ENCODE data around the gene CTXND1.
A peak's percentile ranks its signal among the peaks of the same experiment; 100 is the strongest.
"Not testable (repeated sequence)": the region's sequence is repeated elsewhere in the genome, so short reads cannot be mapped to it uniquely, and the experiment has no call there.

The CTXND1 gene

DNA sequence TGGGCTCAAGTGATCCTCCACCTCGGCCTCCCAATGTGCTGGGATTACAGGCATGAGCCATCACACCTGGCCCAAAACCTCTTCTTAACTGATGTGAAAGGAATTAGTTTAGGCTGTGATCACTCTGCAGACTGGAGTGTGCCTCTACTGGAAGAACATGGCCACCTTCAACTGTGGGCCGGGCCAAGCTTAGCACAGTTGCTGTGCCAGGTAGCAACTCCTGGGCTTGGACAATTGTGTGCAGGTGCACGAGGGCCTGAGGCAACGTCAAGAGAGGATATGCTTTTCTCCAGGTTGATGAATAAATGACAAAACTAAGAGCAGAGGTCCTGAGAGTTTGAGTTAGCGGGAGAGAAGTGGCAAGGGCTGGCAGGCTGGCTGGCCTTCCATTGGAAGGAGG, 92.7 kb downstream of the CTXND1 start:
- DNase-seq (ENCODE audit: low read depth), result no peak

DNA sequence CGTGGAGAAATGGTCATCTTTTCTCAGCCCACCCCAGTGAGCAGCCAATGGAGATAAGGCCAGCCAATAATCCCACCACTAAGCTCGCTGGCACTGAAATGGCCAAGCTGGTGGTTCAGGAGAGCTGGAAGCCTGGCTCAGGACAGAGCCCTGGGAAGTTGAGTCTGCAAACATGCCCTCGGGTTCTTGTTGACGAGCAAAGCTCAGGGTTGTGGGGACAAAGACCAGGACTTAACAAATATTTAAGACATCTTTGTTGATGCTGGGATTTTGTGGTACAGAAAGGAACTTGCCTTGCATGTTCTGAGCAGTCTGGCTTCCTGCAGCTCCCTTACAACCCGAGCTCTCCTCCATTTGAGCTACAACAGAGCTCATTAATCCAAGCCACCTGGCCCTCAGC, 94.8 kb downstream of the CTXND1 start:
- no peak for DNase-seq (ENCODE audit: low read depth)

DNA sequence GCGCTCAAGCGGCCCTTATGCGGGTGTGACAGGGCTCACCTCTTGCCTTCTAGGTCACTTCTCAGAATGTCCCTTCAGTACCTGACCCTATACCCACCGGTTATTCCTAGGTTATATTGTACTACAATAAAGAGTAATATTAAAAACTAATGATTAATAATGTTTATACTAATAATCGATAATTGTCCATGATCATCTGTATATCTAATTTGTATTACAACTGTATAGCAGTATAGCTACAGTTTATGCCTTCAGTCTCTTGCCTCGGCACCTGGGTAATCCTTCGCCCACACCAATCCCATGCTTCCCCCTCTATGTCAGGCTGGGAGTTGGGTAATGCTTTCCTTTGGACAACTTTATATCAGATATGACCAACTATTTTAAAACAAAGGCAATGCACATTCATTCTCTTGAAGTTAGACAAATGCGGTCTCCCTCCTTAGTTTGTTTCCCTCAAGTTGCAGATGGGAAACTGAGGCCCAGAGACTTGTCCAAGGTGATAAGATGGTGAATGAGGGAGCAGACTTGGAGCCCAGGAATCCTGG, 95.8 kb downstream of the CTXND1 start:
- no peak for DNase-seq (ENCODE audit: low read depth)

DNA sequence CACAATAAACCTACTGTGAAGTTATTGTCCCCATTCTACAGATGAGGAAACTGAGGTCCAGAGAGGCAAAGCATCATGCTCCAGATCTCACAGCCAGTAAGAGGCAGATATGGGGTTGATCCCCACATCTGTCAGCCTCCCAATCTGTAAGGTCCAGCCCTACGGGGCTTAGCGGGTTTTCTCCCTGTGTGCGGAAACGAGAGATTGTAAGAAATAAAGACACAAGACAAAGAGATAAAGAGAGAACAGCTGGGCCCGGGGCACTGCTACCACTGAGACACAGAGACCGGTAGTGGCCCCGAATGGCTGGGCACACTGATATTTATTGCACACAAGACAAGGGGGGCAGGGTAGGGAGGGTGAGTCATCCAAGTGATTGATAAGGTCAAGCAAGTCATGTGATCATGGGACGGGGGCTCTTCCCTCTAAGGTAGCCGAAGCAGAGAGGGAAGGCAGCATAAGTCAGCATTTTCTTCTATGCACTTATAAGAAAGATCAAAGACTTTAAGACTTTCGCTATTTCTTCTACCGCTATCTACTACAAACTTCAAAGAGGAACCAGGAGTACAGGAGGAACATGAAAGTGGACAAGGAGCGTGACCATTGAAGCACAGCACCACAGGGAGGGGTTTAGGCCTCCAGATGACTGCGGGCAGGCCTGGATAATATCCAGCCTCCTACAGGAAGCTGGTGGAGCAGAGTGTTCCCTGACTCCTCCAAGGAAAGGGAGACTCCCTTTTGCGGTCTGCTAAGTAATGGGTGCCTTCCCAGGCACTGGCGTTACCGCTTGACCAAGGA, 96.4 kb downstream of the CTXND1 start:
- DNase-seq (ENCODE audit: low read depth), result not testable (repeated sequence)

DNA sequence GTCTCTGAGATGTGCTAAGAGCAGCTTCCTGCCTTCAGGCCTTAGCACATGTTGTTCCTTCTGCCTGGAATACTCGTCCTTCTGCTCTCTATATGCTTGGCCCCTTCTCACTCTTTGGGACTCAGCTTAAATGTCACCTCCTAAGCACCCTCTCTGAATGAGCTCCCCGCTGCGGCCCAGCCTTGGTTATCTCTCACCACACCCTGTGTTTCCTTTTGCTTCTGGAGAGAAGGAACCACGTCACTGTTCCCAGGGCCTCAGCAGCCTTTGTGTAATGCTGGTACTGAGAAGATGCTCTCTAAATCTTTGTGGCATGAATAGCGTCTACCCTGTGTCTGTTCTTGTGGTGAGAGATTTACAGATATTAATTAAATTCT, 97.0 kb downstream of the CTXND1 start:
- no peak for DNase-seq (ENCODE audit: low read depth)

DNA sequence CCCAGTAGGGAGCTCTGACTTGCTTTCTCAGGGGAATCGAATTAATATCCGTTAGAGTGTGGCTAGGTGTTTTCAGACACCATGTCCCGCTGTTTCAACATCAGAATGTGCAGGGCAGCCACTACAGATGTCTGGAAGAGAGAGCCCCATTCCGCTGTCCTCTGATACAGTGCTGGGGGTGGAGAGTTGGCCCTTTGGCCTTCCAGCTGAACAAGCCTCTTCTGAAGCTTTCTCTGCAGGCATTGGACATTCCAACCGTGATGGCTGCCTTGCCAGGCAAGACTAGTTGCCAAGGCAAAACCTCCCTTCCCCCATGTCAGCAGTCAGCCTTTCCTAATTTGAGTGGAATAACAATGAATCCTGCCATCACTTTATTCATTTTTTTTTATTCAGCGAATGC, 97.7 kb downstream of the CTXND1 start:
- no peak for DNase-seq (ENCODE audit: low read depth)

DNA sequence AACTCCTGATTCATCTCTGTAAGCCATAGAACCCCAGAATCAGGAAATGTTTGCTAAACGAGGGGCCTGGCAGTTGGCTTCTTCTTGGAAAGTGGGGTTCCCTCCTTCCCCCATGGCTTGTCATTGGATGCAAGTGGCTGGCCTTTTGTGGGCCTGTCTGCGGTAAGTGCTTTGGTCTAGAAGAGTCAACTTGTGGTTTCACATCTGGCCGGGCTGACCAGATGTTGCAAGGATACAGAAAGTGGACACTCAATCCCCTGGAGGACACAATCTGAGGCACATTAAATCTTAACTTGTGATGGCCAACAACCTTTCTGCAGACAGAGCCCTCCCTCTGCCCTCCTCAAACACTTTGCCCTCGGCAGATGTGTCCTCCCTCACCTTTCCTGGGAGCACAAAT, 98.1 kb downstream of the CTXND1 start:
- no peak for DNase-seq (ENCODE audit: low read depth)

DNA sequence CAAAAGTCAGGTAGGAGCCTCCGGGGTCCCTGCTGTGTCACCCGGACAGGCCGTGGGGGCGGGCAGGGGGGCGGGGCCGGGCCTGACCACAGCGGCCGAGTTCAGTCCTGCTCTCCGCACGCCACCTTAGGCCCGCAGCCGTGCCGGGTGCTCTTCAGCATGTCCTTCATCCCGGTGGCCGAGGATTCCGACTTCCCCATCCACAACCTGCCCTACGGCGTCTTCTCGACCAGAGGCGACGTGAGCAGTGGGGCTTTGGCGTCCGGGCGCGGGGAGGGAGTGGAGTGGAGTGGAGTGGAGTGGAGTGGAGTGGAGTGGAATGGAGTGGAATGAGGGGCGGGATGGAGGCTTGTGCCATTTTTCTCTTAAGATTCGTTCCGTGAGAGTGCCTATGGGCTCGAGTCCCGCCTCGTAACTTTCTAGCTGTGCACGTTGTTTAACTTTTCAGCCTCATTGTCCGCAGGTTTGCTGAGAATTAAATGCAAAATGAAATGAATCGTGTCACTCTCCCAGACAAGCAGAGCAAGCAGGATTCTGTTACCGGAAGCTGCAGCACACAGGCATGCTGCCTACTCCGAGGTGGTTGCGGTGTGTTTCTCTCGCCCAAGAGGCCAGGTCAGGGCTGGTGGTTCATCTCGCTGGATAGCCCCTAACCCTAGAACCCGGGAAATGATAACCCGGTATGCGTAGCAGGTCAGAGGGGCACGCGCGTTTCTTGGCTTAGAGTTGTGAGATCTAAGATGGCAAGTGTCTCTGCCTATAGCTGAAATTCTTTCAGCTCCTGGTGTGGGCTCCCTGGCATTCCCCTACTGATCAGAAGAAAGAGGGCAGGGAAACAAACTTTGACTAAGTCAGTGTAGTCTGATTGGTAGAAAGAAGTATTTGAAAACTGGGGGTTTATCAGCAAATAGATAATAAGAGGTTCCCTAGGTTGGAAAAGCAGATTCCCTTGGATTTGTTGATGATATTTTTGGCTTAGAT, 98.8 kb downstream of the CTXND1 start, which contains the start of gene FAH:
Gene FAH, plus strand, starts transcription at position 104 of the 981 bp plus-strand sequence. Its CDS starts 56 bp downstream, at position 160.
- peak; percentile 19 for DNase-seq (ENCODE audit: low read depth)

DNA sequence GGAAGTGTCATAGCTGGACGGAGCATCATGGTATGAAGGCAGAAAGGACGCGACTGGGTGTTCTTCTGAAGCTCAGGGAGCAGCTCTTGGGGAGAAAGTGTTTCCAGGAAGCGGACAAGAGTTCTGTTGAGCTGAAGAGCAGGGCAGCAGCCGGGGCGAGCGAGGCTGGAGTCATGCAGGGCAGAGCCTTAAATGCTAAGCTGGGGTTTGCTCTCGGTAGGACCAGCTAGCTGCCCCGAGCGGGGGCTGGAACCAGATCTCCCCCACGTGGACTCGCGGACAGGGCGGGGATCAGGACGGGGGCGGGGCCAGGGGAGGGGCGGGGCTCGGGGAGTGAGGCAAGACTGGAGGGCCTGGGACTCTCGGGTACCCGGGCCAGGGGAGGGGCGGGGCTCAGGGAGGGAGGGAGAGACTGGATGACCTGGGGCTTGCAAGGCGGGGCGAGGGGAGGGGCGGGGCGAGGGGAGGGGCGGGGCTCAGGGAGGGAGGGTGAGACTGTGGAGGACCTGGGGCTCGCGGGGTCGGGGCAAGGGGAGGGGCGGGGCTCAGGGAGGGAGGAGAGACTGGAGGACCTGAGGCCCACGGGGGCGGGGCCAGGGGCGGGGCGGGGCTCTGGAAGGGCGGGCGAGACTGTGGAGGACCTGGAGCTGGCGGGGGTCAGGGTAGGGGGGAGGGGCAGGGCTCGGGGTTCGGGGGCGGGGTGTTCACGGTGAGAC, 99.7 kb downstream of the CTXND1 start:
- DNase-seq (ENCODE audit: low read depth), result peak; percentile 85

DNA sequence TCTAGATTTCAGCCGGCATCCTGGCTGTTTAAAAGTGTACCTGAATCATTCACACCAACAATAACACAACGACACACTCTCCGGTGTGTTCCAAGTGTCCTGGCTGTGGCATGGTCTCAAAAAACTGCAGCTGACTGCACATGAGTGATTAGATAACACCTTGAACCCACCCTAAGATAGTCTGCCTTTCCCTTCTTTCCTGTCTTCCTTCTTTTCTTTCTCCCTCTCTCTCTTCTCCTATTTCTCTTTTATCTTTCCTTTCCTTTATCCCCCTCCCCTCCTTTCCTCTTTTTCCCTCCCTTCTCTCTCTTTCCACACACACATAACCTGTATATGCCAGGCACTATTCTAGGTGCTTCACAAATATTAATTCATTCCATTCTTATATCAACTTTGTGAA, 100.4 kb downstream of the CTXND1 start:
- no peak for DNase-seq (ENCODE audit: low read depth)

DNA sequence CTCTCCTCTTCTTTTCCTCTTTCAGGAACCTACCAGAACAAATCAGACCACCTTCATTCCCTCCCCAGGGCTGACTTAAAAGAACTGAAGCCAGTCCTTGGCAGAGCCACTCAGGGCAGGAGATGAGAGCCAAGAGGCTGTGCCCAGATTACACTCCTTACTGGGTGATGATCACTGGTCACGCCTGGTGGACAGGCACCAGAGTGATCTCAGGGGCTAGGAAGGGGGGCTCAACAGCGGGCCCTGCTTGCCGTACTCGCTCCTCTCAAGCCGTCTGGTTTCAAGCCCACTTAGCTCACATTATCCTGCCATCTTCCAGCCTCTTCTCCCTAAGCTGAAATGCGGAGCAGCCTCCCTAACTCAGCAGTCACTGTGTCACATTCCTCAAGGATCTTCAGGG, 100.9 kb downstream of the CTXND1 start:
- no peak for DNase-seq (ENCODE audit: low read depth)

Data from stimulated activated CD4-positive, alpha-beta T cell treated with anti-CD3 and anti-CD28 coated beads, Interleukin-2, amount 100 ng/mL, for 4 hours (primary cell).